ENCODE measurements around the gene FGGY.

The FGGY gene

GRCh38 chr1:59384443-59384842 lies 87.5 kb downstream of the FGGY start:
- DNase-seq (ENCODE audit: low spot score) = no peak

- DNase-seq (ENCODE audit: low spot score) = no peak
These were observed 91.3 kb downstream of the FGGY start for GRCh38 chr1:59388191-59388590.

GRCh38 chr1:59389847-59390246 lies 93.0 kb downstream of the FGGY start:
- DNase-seq (ENCODE audit: low spot score) = no peak

GRCh38 chr1:59390307-59390706 lies 93.4 kb downstream of the FGGY start:
- no peak for DNase-seq (ENCODE audit: low spot score)

GRCh38 chr1:59391212-59392179 lies 94.6 kb downstream of the FGGY start:
- no peak for DNase-seq (ENCODE audit: low spot score)

DNA sequence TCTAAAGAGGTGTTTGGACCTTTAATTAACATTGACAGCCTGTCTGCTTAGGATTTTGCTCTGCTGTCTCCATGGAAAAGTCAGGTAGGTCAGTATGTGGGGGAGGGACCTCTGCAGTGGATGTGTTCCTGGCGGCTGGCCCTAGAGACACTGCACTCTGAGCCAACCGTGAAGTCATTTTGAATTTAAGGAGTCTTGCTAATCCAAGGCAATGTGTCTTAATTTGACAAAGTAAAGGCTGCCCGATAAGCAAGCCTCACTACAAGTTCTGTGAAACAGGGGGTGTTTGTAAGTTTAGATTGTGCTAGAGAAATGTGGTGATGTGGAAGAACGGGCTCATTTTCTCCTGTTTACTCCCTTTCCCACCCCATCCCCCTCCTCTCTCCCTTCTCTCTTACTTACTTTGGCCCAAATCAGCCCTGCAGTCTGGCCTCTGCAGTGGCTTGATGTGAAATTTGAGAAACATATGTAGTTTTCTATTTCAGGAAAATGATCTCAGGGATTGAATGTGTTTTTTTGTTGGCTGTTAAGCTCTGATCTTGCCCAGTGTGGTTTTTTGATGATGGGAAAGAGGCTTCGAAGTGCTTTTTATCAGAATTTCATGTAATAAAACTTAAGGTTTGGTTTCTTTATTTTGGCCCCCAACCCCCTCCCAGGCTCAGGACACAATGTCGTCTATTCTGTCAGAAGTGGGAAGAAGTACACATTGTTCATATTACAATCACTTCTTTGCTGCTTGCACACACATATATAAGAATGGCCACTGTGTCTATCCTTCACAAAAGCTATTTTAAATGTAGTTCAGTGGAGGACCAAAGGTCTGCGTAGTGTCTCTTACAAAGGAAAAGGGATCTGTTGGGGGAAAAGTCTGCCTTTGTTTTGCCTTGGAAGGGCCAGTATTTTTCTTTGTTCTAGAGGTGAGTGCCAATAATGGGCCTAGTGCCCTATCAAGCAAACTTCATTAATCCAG lies 96.6 kb downstream of the FGGY start:
- no peak for DNase-seq (ENCODE audit: low spot score)

GRCh38 chr1:59394706-59395425 lies 98.0 kb downstream of the FGGY start:
- no peak for DNase-seq (ENCODE audit: low spot score)

GRCh38 chr1:59396387-59396786 lies 99.5 kb downstream of the FGGY start:
- no peak for DNase-seq (ENCODE audit: low spot score)

- DNase-seq (ENCODE audit: low spot score) = no peak
These were observed 100.4 kb downstream of the FGGY start for GRCh38 chr1:59397139-59397858.

DNA sequence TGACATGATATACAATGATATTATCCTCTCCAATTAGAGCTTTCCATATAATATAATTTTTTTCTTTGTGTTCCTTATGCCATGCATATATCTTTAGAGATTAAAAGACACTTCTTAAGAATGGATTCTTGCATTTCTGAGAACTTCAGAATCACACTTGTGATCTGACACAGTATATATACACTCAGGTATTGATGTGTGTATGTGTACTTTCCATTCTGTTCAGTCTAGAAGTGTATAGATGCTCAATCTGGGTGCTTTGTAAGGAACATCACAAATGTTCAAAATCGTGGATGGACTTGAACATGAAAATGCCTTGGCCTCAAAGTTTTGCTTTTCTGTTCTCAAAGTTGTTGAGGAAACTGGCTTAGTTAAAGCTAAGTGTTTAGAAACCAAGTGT lies 102.7 kb downstream of the FGGY start:
- DNase-seq (ENCODE audit: low spot score) = no peak

- no peak for DNase-seq (ENCODE audit: low spot score)
These were observed 104.7 kb downstream of the FGGY start for GRCh38 chr1:59401581-59401980.

DNA sequence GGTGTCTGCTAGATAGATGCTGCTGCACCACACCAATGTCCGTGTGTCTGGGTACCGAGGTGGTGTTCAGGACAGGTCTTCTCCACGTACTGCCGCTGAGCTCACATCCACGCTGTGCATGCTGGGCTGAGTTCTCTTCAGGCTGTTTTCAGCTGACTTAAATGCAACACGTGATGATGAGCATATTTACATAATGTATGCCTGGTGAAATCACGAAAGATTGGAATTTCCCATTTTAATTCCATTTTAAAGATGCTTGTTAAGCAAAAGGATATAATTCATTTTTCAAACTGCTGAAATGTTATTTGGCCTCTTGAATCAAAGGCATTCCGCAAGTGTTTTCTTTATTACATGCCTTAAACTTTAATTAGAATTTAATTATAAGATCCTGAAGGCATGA lies 107.9 kb downstream of the FGGY start:
- DNase-seq (ENCODE audit: low spot score) = no peak

GRCh38 chr1:59406437-59407164 lies 109.7 kb downstream of the FGGY start:
- no peak for DNase-seq (ENCODE audit: low spot score)

DNA sequence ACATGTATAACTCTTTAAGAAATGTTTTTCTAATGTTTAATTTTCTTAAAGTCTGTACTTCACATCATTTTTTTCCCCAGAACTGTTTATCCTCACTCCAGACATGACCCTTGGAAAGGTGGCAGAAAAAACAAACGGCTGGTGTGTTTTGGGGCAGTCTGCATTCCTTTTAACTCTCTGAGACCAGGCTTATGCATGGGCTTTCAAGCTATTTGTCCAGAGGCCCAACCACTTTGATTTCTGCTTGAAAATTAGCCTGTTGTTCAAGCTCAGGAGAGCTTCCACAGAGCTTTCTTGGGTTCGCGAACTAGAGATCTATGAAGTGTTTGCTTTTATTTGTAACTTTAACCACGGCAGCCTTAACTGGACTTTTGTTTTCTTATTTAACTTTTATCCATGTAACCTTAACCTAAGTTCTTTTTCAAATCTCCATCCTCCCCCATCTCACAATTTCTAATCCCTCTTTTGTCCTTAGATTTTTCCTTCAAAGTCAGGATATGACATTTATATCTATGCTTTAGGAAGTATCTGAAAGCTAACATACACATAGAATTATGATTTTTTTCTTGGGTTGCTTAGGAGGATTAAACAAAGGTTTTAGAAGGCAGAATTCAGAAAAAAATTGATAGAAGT lies 111.8 kb downstream of the FGGY start:
- no peak for DNase-seq (ENCODE audit: low spot score)

DNA sequence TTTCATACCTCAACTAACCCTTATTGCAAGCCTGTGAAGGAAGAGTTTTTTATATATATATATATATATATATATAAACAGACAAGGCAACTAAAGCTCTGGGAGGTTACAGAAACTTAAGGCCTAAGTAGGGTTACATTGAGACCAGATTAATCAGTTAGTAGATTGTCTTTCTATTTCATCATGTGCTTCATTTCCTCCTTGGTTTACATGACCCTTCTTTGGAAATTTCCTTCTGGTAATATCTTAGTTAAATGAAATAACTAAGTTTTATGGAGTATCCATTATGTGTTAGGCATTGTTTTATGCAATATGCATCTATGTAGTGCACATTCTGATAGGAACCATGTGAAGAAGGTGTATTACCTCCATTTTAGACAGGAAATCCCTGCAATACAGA lies 112.7 kb downstream of the FGGY start:
- DNase-seq (ENCODE audit: low spot score) = no peak

DNA sequence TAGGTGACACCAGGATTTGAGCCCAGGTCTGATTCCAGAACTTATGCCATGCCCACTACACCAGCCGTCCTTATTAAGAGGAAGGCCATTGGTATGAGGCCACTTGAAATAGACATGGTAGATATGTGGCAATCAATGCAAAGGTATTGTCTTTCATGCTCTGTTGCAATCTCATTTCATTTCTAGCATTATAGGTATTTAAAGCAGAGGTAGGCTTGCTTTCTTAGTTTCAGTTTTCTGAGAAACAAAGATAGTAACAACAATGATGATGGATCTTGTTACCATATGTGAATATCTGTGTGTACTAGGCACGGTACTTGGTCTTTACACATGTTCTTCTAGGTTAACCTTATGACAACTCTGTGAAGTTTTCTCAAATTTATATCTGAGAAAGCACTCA lies 113.1 kb downstream of the FGGY start:
- no peak for DNase-seq (ENCODE audit: low spot score)

- no peak for DNase-seq (ENCODE audit: low spot score)
These were observed 113.6 kb downstream of the FGGY start for GRCh38 chr1:59410457-59410856.

DNA sequence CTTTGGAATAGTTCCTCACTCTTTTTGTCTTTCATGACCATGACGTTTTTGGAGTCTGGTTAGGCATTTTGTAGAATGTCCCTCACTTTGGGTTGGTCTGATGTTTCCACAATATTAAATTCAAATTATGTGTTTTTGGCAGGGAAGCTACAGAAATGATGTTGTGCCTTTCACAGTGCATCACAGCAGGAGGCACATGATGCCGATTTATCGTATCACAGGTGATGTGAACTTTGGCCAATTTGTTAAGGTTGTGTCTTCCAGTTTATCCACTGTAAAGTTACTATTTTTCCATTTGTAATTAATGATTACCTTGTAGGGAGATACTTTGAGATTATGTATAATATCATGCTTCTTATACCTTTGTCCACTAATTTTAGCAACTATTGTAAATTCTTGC lies 114.3 kb downstream of the FGGY start:
- no peak for DNase-seq (ENCODE audit: low spot score)

DNA sequence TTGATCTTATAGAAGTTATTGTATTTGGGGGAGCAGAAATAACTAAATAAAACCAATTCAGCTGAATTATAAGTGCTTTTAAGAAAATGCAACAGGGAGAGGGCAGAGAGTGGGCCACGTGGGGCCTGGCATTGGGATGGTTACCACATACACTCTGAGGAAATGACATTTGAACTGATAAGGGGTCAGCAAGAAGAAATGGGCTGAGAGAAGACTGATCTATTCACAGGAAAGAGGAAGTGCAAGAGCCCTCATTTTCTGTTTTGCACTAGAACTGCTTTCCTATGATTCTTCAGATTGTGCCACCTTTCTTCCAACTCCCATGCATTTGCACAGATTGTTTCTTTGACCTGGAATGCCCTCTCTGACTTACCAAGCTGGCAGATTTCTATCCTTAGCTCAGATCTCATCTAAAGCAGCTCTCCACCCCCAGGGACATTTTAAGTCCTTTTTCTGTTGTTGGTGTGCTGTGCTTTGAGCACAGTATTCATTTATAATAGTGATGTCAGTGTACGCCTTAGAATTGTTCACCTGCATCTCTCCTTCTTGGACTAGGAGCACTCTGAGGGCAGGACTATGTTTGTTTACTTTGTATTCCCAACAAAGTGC lies 115.9 kb downstream of the FGGY start:
- DNase-seq (ENCODE audit: low spot score) = no peak

DNA sequence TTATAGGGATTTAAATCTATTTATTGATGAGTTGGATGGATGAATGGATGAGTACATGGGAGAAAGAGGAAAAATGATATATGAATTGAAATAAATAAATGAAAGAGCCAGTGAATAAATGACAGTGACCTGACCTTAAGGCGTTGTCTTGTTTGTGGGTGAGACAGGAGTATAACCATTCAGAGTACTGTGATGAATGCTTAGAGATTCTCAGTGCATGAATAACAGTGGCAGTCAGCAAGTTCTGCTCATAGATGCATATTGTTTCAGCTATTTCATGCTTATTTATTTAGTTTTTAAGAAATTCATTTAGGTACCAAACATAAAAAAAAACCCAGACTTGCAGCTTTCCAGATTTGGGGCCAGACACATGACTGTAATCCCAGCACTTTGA lies 116.4 kb downstream of the FGGY start:
- DNase-seq (ENCODE audit: low spot score) = no peak
